Prostate gland (tissue), 2 donors: ENCODE data around the gene RPL11.

ENCODE experiments used
- POLR2A ChIP-seq: fragments of 450-650 bp; IDR thresholded peaks from one replicate; pipeline ENCODE4 v1.6.1; 2016; ENCODE audit warnings: antibody characterized with exemption, mild to moderate bottlenecking
- POLR2AphosphoS5 ChIP-seq: sonication (generic); formaldehyde crosslinking; IDR thresholded peaks from one replicate; pipeline ENCODE4 v1.6.1; 2017; ENCODE audit warnings: antibody characterized with exemption
- TF ChIP-seq, protein P1 (sequence below), 4 experiments: fragments of 200-600 bp in 2 of 4; fragments of 450-650 bp in 2 of 4; sonication (generic) in 2 of 4; IDR thresholded peaks; 1 replicate in 3 of 4; 2 replicates in 1 of 4; pipeline ENCODE4 v1.5.1; 2016 to 2019; ENCODE audit warnings: antibody characterized with exemption in 4 of 4, mild to moderate bottlenecking in 2 of 4, moderate library complexity in 2 of 4

DNA sequence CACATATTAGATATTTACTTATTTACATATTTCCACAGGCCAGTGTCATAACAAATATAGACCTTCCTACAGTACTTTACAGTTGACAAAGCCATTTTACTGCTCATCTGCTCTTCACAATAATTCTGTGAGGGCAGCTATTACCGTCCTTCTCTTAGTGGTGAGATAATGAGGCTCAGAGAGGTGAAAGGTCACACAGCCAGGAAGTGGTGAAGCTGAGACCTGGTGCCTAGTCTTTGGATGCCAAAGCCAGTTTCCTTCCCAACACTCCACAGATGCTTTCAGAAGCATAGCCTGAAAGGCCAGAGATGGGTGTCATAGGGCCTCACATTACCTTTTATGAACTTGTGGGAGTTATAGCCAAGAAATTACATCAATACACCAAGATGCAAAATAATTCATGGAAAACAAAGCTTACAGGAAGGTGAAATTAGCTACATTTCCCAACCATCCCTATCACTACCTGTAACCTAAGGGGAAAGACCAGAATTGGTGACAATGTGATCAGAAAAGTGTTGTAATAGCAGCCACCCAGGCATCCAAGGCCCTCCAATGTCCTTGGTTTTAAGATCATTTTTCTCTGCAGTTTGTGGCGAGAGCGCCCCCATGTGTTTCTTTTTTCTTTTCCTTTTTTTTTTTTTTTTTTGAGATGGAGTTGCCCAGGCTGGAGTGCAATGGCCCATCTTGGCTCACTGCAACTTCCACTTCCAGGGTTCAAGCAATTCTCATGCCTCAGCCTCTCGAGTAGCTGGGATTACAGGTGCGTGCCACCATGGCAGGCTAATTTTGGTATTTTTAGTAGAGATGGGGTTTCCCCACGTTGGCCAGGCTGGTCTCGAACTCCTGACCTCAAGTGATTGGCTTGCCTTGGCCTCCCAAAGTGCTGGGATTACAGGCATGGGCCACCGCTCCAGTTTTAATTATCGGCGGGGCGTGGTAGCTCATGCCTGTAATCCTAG is 26.5 kb upstream of the RPL11 start:
- TF ChIP-seq, protein P1, sequence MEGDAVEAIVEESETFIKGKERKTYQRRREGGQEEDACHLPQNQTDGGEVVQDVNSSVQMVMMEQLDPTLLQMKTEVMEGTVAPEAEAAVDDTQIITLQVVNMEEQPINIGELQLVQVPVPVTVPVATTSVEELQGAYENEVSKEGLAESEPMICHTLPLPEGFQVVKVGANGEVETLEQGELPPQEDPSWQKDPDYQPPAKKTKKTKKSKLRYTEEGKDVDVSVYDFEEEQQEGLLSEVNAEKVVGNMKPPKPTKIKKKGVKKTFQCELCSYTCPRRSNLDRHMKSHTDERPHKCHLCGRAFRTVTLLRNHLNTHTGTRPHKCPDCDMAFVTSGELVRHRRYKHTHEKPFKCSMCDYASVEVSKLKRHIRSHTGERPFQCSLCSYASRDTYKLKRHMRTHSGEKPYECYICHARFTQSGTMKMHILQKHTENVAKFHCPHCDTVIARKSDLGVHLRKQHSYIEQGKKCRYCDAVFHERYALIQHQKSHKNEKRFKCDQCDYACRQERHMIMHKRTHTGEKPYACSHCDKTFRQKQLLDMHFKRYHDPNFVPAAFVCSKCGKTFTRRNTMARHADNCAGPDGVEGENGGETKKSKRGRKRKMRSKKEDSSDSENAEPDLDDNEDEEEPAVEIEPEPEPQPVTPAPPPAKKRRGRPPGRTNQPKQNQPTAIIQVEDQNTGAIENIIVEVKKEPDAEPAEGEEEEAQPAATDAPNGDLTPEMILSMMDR (IDR thresholded peaks at IDR 0.05): no peak
- TF ChIP-seq POLR2A (no peak), POLR2AphosphoS5 (no peak)
